H9 (cell line): ENCODE measurements around the gene SCN8A. TPM values are rescaled to one million over a fixed set of nuclear protein-coding genes. Genes with fewer than 3 reads are reported as not detected.

Source experiments
- DNase-seq: peaks from one replicate; pipeline ENCODE4 v3.0.0-alpha.2; 2017
- H2AFZ ChIP-seq: one replicate; pipeline ENCODE4 v1.6.1; 2013; ENCODE audit warnings: mild to moderate bottlenecking, low read length, control low read depth, moderate library complexity
- H2AK5ac ChIP-seq: 2 replicates; pipeline ENCODE4 v1.6.1; 2013; ENCODE audit warnings: low read length, control low read depth, mixed read lengths; ENCODE audit not compliant: insufficient read length
- H2BK120ac ChIP-seq: one replicate; pipeline ENCODE4 v1.6.1; 2013; ENCODE audit warnings: low read depth, mild to moderate bottlenecking, low read length, control low read depth, inconsistent platforms; ENCODE audit not compliant: poor library complexity, severe bottlenecking
- H2BK12ac ChIP-seq: 2 replicates; pipeline ENCODE4 v1.6.1; 2013; ENCODE audit warnings: low read length, control low read depth, mixed read lengths, low read depth; ENCODE audit not compliant: insufficient read length
- H2BK15ac ChIP-seq: 2 replicates; pipeline ENCODE4 v1.6.1; 2013; ENCODE audit warnings: low read depth, low read length, control low read depth
- H2BK20ac ChIP-seq: one replicate; pipeline ENCODE4 v1.6.1; 2013; ENCODE audit warnings: low read depth, mild to moderate bottlenecking, low read length, control low read depth, inconsistent platforms; ENCODE audit not compliant: poor library complexity, severe bottlenecking
- H2BK5ac ChIP-seq: 2 replicates; pipeline ENCODE4 v1.6.1; 2013; ENCODE audit warnings: low read length, control low read depth, mixed read lengths; ENCODE audit not compliant: insufficient read length
- H3K14ac ChIP-seq: 2 replicates; pipeline ENCODE4 v1.6.1; 2013; ENCODE audit warnings: low read length, control low read depth; ENCODE audit not compliant: insufficient read depth
- H3K18ac ChIP-seq: 2 replicates; pipeline ENCODE4 v1.6.1; 2013; ENCODE audit warnings: low read depth, mild to moderate bottlenecking, mixed read lengths, low read length, control low read depth; ENCODE audit not compliant: insufficient read length
- H3K23ac ChIP-seq: 2 replicates; pipeline ENCODE4 v1.6.1; 2013; ENCODE audit warnings: low read length, control low read depth, mixed read lengths, low read depth; ENCODE audit not compliant: insufficient read length
- H3K23me2 ChIP-seq: 2 replicates; pipeline ENCODE4 v1.6.1; 2013; ENCODE audit warnings: low read depth, mild to moderate bottlenecking, mixed read lengths, low read length, control low read depth; ENCODE audit not compliant: insufficient read length, poor library complexity, severe bottlenecking
- H3K27ac ChIP-seq: 2 replicates; pipeline ENCODE4 v1.5.1; 2013; ENCODE audit warnings: low read length, control low read depth, mixed read lengths, low read depth; ENCODE audit not compliant: insufficient read length
- H3K27me3 ChIP-seq: 2 replicates; pipeline ENCODE4 v1.6.1; 2013; ENCODE audit warnings: low read length, control low read depth, inconsistent platforms; ENCODE audit not compliant: insufficient read depth
- H3K4ac ChIP-seq: 2 replicates; pipeline ENCODE4 v1.6.1; 2013; ENCODE audit warnings: low read depth, mild to moderate bottlenecking, control low read depth, inconsistent platforms, low read length, moderate library complexity
- H3K4me1 ChIP-seq: 2 replicates; pipeline ENCODE4 v1.6.1; 2013; ENCODE audit warnings: low read length, control low read depth, inconsistent platforms; ENCODE audit not compliant: insufficient read depth
- H3K4me2 ChIP-seq: 2 replicates; pipeline ENCODE4 v1.6.1; 2013; ENCODE audit warnings: low read length, control low read depth, mixed read lengths; ENCODE audit not compliant: insufficient read length, insufficient read depth
- H3K56ac ChIP-seq: 2 replicates; pipeline ENCODE4 v1.6.1; 2013; ENCODE audit warnings: low read depth, mild to moderate bottlenecking, mixed read lengths, low read length, control low read depth; ENCODE audit not compliant: insufficient read length
- H3K79me1 ChIP-seq: 2 replicates; pipeline ENCODE4 v1.6.1; 2013; ENCODE audit warnings: low read depth, mild to moderate bottlenecking, moderate library complexity, low read length, control low read depth, inconsistent platforms; ENCODE audit not compliant: insufficient read depth, poor library complexity, severe bottlenecking
- H3K79me2 ChIP-seq: 2 replicates; pipeline ENCODE4 v1.6.1; 2013; ENCODE audit warnings: low read length, control low read depth, inconsistent platforms; ENCODE audit not compliant: insufficient read depth
- H3K9ac ChIP-seq: 2 replicates; pipeline ENCODE4 v1.6.1; 2013; ENCODE audit warnings: low read length, control low read depth, mixed read lengths; ENCODE audit not compliant: insufficient read length; ENCODE audit errors: extremely low read depth
- H3K9me3 ChIP-seq: one replicate; pipeline ENCODE4 v1.6.1; 2013; ENCODE audit warnings: low read depth, low read length, inconsistent platforms; ENCODE audit not compliant: control insufficient read depth
- H3T11ph ChIP-seq: one replicate; pipeline ENCODE4 v1.6.1; 2013; ENCODE audit warnings: mild to moderate bottlenecking, low read length, control low read depth, inconsistent platforms
- H4K20me1 ChIP-seq: one replicate; pipeline ENCODE4 v1.6.1; 2013; ENCODE audit not compliant: control insufficient read depth, insufficient read length, insufficient read depth
- H4K5ac ChIP-seq: 2 replicates; pipeline ENCODE4 v1.6.1; 2013; ENCODE audit warnings: low read depth, mild to moderate bottlenecking, mixed read lengths, low read length, control low read depth; ENCODE audit not compliant: insufficient read length
- H4K8ac ChIP-seq: replicated peaks from 2 replicates; pipeline ENCODE4 v1.6.1; 2013; ENCODE audit warnings: low read length, control low read depth, mixed read lengths, low read depth; ENCODE audit not compliant: insufficient read length
- H4K91ac ChIP-seq: 2 replicates; pipeline ENCODE4 v1.6.1; 2013; ENCODE audit warnings: low read depth, mild to moderate bottlenecking, moderate library complexity, mixed read lengths, low read length, control low read depth; ENCODE audit not compliant: insufficient read length
- H3K27ac Mint-ChIP-seq, 3 experiments: 2 replicates in 2 of 3; 3 replicates in 1 of 3; pipeline ENCODE4 v1.8.0; 2020 to 2021; ENCODE audit warnings: mixed read lengths in 3 of 3, mild to moderate bottlenecking in 1 of 3, moderate library complexity in 1 of 3
- H3K27me3 Mint-ChIP-seq: 2 replicates; pipeline ENCODE4 v1.8.0; 2021; ENCODE audit warnings: low read depth, mild to moderate bottlenecking, moderate library complexity, mixed read lengths
- H3K36me3 Mint-ChIP-seq, 3 experiments: 2 replicates in 2 of 3; 3 replicates in 1 of 3; pipeline ENCODE4 v1.8.0; 2020 to 2021; ENCODE audit warnings: low read depth in 3 of 3, mixed read lengths in 3 of 3; ENCODE audit not compliant: insufficient read depth in 1 of 3
- H3K4me1 Mint-ChIP-seq, 2 experiments: 2 replicates each; pipeline ENCODE4 v1.8.0; 2020; ENCODE audit warnings: mixed read lengths in 2 of 2
- H3K4me3 Mint-ChIP-seq, 2 experiments: 2 replicates in 1 of 2; 3 replicates in 1 of 2; pipeline ENCODE4 v1.8.0; 2020 to 2021; ENCODE audit warnings: mild to moderate bottlenecking in 2 of 2, mixed read lengths in 2 of 2, moderate library complexity in 1 of 2
- H3K9me3 Mint-ChIP-seq, 2 experiments: 2 replicates in 1 of 2; 3 replicates in 1 of 2; pipeline ENCODE4 v1.8.0; 2020; ENCODE audit warnings: mild to moderate bottlenecking in 2 of 2, mixed read lengths in 2 of 2, moderate library complexity in 1 of 2
- WGBS: extraction: QIAGEN DNeasy Blood & Tissue Kit; methylation state at CpG from one replicate; pipeline ENCODE4 v1.1.7; 2013; ENCODE audit warnings: missing lambda C conversion rate, low lambda C conversion rate, mixed read lengths; ENCODE audit not compliant: insufficient read length; ENCODE audit errors: extremely low coverage; 5-methylcytosine and 5-hydroxymethylcytosine counted together
- total RNA-seq: library from RNA; stranded (reverse); gene quantifications from 2 replicates; pipeline ENCODE4 v1.2.1, GENCODE V29; 2021
- TF ChIP-seq, protein P1 (sequence below): fragments of 200-600 bp; sonication (generic); conservative IDR thresholded peaks from 3 replicates; pipeline ENCODE4 v1.8.0; 2021; ENCODE audit warnings: antibody characterized with exemption, mild to moderate bottlenecking

Gene SCN8A
- total RNA-seq, 1 experiment from 2014 or later, result 15.2 TPM

DNA sequence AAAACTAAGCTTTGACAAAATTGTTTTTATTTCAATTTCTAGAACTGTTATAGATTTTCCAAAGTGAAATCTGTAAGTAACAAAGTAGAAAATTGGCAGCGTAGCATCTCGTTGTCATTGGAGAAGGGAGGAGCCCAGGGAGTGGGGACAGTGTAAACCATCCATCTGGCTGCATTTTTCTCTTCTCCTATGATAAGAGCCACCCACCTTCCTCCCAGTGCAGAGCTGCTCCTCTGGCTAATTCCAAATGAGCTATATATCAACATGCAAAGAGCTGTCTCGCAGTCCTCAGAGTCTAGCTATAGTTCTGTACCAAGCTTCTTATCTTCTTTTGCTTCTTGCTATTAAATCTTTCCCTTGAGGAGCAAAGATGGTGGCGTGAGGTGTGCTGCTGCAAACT, 56.6 kb downstream of the SCN8A start:
- Histone ChIP-seq H3K79me1 (peaks cover 4% of the 10 kb centered on the region), H3K23ac (no peak overlapping the region), H2BK20ac (no peak overlapping the region), H2BK120ac (no peak overlapping the region), H3K4me2 (no peak overlapping the region), H4K20me1 (no peaks in the 10 kb centered on the region), H2BK5ac (no peak overlapping the region), H4K5ac (no peak overlapping the region), H3K14ac (no peak overlapping the region), H2BK12ac (no peak overlapping the region), H3K4me1 (no peaks in the 10 kb centered on the region), H3K18ac (no peak overlapping the region), H3K9me3 (peaks cover 4% of the 10 kb centered on the region), H3T11ph (no peak overlapping the region), H4K91ac (no peak overlapping the region), H3K9ac (no peak overlapping the region), H2AK5ac (no peak overlapping the region), H4K8ac (no peak overlapping the region), H3K56ac (no peak overlapping the region), H3K27ac (no peak overlapping the region), H3K23me2 (no peaks in the 10 kb centered on the region), H3K27me3 (no peaks in the 10 kb centered on the region), H2BK15ac (no peak overlapping the region), H3K79me2 (peaks cover 2% of the 10 kb centered on the region; the same call in 1 of the 2 replicates), H2AFZ (no peak overlapping the region), H3K4ac (no peak overlapping the region)
- H3K27me3 Mint-ChIP-seq, result peaks cover 3% of the 10 kb centered on the region; the same call in 1 of the 2 replicates
- no peaks in the 10 kb centered on the region for H3K4me1 Mint-ChIP-seq
- H3K9me3 Mint-ChIP-seq, result peaks cover 32 to 34% of the 10 kb centered on the region in 2 experiments
- H3K36me3 Mint-ChIP-seq, result peaks cover 43 to 50% (median 48%) of the 10 kb centered on the region in 3 experiments
- no peak overlapping the region for H3K27ac Mint-ChIP-seq
- no peak overlapping the region for H3K4me3 Mint-ChIP-seq
- no CpG with 5 or more reads among the region's 4 CpGs for WGBS
- no peak for DNase-seq
- TF ChIP-seq, protein P1, sequence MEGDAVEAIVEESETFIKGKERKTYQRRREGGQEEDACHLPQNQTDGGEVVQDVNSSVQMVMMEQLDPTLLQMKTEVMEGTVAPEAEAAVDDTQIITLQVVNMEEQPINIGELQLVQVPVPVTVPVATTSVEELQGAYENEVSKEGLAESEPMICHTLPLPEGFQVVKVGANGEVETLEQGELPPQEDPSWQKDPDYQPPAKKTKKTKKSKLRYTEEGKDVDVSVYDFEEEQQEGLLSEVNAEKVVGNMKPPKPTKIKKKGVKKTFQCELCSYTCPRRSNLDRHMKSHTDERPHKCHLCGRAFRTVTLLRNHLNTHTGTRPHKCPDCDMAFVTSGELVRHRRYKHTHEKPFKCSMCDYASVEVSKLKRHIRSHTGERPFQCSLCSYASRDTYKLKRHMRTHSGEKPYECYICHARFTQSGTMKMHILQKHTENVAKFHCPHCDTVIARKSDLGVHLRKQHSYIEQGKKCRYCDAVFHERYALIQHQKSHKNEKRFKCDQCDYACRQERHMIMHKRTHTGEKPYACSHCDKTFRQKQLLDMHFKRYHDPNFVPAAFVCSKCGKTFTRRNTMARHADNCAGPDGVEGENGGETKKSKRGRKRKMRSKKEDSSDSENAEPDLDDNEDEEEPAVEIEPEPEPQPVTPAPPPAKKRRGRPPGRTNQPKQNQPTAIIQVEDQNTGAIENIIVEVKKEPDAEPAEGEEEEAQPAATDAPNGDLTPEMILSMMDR, result no peak
